SHP77 (cell line): ENCODE results near the gene CCR3.

Source experiments
- DNase-seq, 2 experiments: peaks; one replicate each; lab custom pipeline; 2025; lab: John Stamatoyannopoulos, UW

CCR3 gene

DNA sequence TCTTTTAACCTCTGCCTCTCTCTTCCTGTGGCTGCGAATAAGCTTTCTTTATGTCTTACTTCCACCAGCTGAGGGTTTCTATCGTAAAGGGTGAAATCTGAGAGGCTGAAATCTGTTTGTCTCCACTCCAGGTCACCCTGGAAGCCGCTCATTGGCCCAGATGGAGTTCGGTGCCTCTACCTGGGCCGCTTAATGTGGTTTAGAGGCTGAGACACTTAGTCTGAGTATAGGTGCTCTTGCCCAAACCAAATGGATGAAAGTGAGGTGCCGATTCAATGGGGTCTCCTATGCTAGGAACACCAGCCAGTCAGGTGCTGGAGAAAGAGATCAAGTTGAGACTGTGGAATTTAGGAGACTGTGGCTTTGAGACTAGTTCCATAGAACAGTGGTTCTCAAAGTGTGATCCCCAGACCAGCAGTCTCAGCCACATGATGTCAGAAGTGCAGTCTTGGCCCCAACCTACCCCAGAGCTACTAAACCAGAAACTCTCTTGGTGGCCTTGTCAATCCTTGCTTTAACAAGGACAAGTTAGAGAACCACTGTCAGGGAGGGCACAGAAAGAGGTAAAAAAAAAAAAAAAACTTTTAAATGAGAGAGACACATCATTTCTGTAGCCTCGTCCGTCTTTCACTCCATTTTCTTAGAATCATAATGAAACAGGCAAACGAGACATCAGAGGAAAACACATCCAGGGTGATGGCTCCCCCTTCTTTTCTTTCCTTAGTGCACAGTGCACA, 56.8 kb downstream of the CCR3 start:
- DNase-seq, result no peak

DNA sequence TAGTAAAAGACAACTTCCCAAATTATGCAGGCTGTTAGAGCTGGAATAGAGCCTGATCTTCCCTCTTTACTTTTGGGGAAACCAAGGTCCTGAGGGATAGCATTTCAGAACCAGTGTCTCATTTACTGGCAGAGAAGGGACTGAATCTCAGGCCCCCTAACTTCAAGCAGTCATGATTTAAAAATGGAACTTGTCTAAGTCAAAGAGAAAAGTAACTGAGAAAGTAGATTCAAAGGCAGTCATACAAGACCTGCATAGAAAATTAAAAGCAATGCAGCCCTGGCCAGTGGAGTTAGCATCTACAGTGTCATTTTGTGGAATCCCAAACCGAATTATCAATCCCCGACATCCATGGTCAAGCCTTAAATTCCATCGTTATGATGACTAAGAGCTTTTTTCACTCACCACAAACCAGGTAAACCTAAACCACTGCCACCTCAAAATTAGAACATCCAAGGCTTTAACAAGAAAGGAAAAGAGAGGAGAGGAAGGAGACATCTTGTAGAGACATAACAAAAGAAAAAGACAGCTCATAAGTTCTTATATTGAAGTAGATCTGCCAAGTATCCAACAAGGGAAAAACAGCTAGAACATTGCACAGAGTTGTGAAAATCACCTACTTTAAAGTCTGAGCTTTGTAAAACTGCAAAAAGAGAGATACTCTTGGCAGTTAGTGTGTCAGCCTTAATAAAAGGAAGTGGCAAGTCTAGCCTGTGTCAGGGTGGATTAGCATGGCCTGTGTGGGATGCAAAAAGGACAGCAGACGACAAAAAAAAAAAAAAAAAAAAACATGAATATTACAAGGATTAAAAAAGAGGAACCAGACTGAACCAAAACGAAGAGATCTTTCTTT, 57.6 kb downstream of the CCR3 start:
- no peak for DNase-seq

DNA sequence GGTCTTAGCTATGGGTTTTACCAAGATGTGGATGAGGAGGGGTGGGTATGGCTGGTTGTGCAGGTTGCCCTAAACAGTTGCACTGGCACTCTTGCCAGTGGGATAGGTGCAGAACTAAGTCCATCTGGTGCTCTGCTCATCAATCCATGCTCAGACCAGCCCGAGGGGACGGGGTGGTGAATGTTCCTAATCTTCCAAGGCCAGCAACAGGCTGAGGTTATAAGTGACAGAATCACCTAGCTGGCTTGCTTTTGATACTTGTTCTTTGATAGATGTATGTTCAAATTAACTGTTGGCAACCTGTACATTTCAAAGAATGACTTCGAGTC, 58.2 kb downstream of the CCR3 start:
- no peak for DNase-seq

DNA sequence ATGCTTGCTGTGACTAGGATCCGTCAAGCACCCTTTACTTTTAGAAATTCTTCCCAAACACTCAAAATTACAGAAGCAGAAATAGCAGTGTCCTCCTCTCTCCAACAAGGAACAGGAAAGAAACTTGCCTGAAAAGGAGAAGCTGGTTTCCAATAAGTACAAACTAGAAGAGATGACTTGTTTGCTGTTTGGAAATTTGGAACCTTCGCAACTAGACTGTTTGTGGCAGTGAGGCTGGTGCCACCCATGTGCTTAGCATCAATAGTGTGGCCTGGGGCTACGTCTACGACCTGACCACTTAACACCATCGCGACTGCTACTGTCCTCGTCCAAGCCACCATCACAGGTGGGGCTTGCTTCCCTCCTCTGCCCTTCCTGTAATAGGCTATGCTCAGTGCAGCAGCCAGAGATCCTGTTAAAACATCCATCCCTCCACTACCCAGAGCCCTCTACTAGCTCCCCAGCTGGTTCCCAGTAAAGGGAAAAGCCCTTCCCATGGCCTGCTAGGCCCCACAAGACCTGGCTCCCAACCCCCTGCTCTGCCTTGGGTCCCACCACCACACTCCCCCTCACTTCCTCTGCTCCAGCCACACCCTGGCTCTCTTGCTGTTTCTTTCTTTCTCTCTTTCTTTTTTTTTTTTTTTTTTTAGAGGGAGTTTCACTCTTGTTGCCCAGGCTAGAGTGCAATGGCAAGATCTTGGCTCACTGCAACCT, 59.0 kb downstream of the CCR3 start:
- DNase-seq, result no peak

DNA sequence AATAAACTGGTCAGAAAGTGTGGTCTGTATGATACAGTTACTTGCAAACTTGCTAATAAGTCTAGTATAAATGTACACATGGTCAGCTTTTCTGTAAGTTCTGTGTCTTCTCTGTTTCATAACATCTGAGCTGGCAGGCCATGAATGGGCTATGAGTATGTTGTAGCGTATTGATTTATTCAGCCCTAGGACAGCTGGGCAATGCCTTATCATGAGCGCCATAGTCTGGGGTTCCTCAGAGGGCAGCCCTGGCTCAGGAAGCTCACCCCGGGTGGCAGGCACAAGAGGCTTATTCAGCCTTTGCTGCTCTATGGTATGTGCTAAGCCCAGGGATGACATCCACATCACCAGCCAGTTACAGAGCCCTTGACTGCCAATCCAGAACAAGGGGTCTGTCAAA, 61.0 kb downstream of the CCR3 start:
- DNase-seq, result no peak

DNA sequence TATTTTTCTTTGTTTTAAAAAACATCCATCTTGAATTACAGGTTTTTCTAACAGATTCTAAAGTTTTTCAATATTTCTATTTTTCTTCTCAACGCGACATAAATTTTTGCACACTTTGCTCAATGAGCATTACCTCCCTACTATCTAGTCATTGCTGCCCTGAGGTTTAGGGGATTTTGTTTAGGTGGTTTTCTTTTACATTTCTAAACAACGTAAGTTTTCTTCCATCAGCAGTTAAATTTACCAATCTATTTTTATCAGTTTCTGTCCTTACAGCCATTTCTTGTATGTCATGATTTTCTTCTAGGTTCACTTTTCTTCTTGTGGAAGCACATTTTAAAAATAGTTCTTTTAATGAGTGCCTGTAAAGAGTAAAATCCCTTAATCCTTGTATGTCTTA, 62.5 kb downstream of the CCR3 start:
- DNase-seq, result no peak

DNA sequence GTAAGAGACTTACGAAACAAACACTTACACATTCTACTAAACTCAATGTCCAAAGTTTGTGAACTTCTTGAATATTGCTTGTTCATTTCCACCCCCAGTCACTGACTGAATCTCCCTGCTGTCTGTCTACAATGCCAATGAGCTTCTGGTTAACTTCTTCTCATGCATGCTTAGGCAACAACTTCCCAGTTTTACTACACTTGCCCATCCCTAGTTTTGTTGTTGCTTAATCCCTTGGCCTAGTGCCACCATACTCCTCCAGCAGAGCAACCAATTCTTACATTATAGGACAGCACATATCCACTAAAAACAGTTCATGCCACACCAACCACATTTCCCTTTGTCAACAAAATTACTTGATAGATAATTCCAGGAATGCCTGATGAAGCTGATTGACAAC, 70.7 kb downstream of the CCR3 start:
- DNase-seq, result no peak

DNA sequence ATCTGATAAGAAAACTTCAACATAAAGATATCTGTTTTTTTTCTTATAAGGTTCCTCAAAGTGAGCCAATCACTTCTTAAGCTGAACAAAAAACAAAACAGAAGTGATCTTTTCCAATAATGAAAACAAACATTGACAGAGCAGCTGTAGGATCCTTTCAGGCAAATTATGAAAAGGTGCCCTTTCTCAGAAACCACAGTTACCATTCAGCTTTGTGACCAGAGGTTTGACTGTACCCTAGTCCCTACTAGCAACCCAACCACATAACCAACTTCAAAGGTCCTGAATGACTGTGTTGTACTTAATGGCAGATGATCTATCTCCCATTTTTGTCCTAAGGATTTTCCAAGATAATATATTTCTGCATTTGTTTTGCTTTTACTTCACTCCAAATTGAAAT, 72.3 kb downstream of the CCR3 start:
- DNase-seq, result no peak

DNA sequence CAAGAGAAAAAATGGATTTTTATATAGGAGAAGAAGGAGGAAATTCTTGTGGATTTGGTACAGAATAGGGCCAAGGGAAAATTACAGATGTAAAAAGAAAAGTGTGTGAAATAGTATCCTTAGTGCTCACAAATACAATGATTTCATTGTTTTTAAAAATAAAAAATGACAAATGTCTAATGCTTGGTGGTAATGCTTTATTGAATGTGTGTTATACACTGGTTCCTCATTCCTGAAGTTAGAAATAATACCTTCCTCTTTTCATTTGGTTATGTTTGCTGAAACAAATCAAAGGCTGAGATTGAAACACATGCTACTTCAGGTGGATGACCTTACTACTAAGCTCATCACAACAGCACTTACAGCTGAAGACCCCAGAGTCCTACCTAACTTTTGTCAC, 73.9 kb downstream of the CCR3 start:
- DNase-seq, result no peak
